Endothelial cell of umbilical vein (primary cell): Measurements from ENCODE around the gene TMEM222. TPM values are rescaled to one million over a fixed set of nuclear protein-coding genes. Genes with fewer than 3 reads are reported as not detected.

ENCODE experiments used
- BruUV-seq: library from RNA; stranded (reverse); fragments of 400-500 nt; replicated peaks from 2 replicates; lab custom pipeline; 2021; lab: Mats Ljungman, UMichigan
- CTCF ChIA-PET: fragments of 300-600, 350-600 bp; sonication (Branson Sonifier 250); formaldehyde crosslinking; loops from one replicate; lab custom pipeline; 2021; ENCODE audit warnings: antibody characterized with exemption, inconsistent platforms; lab: Charles Lee
- POLR2A ChIA-PET: fragments of 300-600, 350-600 bp; sonication (Branson Sonifier 250); formaldehyde crosslinking; loops from one replicate; lab custom pipeline; 2021; ENCODE audit warnings: antibody characterized with exemption, inconsistent platforms; lab: Charles Lee
- DNase-seq: peaks from one replicate; pipeline ENCODE4 v3.0.0-alpha.2; 2011; ENCODE audit warnings: low read depth, low spot score
- FAIRE-seq: peaks from 2 replicates; lab custom pipeline; 2011; peaks lifted over from hg19 to GRCh38; lab: Jason Lieb, UNC
- H2AFZ ChIP-seq: 2 replicates; pipeline ENCODE4 v1.6.0; 2012; ENCODE audit warnings: low read depth, low read length, control low read depth, inconsistent platforms
- H3K27ac ChIP-seq: 2 replicates; pipeline ENCODE4 v1.5.1; 2011; ENCODE audit warnings: low read depth, mild to moderate bottlenecking, control low read depth, low read length, moderate library complexity; ENCODE audit not compliant: insufficient read depth
- H3K27me3 ChIP-seq, 2 experiments: 2 replicates each; pipeline versions ENCODE4 v1.6.0 to v1.6.1; 2011; ENCODE audit warnings: low read length in 2 of 2, mixed read lengths in 1 of 2; ENCODE audit not compliant: control insufficient read depth in 2 of 2, insufficient read depth in 2 of 2
- H3K36me3 ChIP-seq, 2 experiments: 2 replicates in 1 of 2; 3 replicates in 1 of 2; pipeline ENCODE4 v1.5.1; 2011; ENCODE audit warnings: low read length in 2 of 2, mild to moderate bottlenecking in 1 of 2, moderate library complexity in 1 of 2; ENCODE audit not compliant: control insufficient read depth in 2 of 2, insufficient read depth in 2 of 2; ENCODE audit errors: extremely low read depth in 1 of 2
- H3K4me1 ChIP-seq: 3 replicates; pipeline ENCODE4 v1.5.1; 2011; ENCODE audit warnings: mild to moderate bottlenecking, low read length; ENCODE audit not compliant: control insufficient read depth, insufficient read depth; ENCODE audit errors: extremely low read depth
- H3K4me2 ChIP-seq: 2 replicates; pipeline ENCODE4 v1.6.1; 2011; ENCODE audit warnings: low read length, control low read depth, mixed read lengths; ENCODE audit not compliant: insufficient read depth
- H3K4me3 ChIP-seq, 3 experiments: fragments of 200-600 bp in 1 of 3; sonication (generic), shearing (Covaris generic) in 1 of 3; replicated peaks in 1 of 3; 2 replicates each; pipeline ENCODE4 v1.5.1; 2011 to 2016; ENCODE audit warnings: control low read depth in 3 of 3, low read length in 3 of 3, mild to moderate bottlenecking in 2 of 3, inconsistent platforms in 1 of 3, low read depth in 1 of 3, moderate library complexity in 1 of 3; ENCODE audit not compliant: insufficient read depth in 1 of 3
- H3K79me2 ChIP-seq: 2 replicates; pipeline ENCODE4 v1.6.0; 2012; ENCODE audit warnings: low read length, inconsistent platforms; ENCODE audit not compliant: control insufficient read depth, insufficient read depth
- H3K9ac ChIP-seq: replicated peaks from 2 replicates; pipeline ENCODE3; 2011; ENCODE audit warnings: low read length, control low read depth; ENCODE audit not compliant: insufficient read depth; ENCODE audit errors: extremely low read depth
- H3K9me1 ChIP-seq: replicated peaks from 3 replicates; pipeline ENCODE4 v1.6.0; 2011; ENCODE audit warnings: mild to moderate bottlenecking, low read length; ENCODE audit not compliant: control insufficient read depth, insufficient read depth; ENCODE audit errors: extremely low read depth
- H3K9me3 ChIP-seq: replicated peaks from 2 replicates; pipeline ENCODE4 v1.5.1; 2012; ENCODE audit warnings: low read length, inconsistent platforms; ENCODE audit not compliant: control insufficient read depth, insufficient read depth
- H4K20me1 ChIP-seq: replicated peaks from 2 replicates; pipeline ENCODE3; 2011; ENCODE audit warnings: mild to moderate bottlenecking, low read length; ENCODE audit not compliant: control insufficient read depth, insufficient read depth; ENCODE audit errors: extremely low read depth
- EZH2 ChIP-seq: IDR thresholded peaks from 2 replicates; pipeline ENCODE4 v1.6.1; 2012; ENCODE audit warnings: borderline replicate concordance, low read depth, mild to moderate bottlenecking, moderate library complexity, low read length, inconsistent platforms; ENCODE audit not compliant: severe bottlenecking
- FOS ChIP-seq: IDR thresholded peaks from 2 replicates; pipeline ENCODE4 v1.6.1; 2011; ENCODE audit warnings: mild to moderate bottlenecking, low read length, moderate library complexity, borderline replicate concordance; ENCODE audit not compliant: insufficient read depth
- GATA2 ChIP-seq: IDR thresholded peaks from 2 replicates; pipeline ENCODE4 v1.7.0; 2011; ENCODE audit warnings: low read depth, mild to moderate bottlenecking, moderate library complexity, mixed read lengths, low read length; ENCODE audit not compliant: insufficient read length, insufficient read depth
- JUN ChIP-seq: IDR thresholded peaks from 2 replicates; pipeline ENCODE4 v1.6.1; 2011; ENCODE audit warnings: borderline replicate concordance, low read depth; ENCODE audit not compliant: insufficient read length, insufficient read depth
- MYC ChIP-seq: IDR thresholded peaks from one replicate; pipeline ENCODE4 v1.6.1; 2011; ENCODE audit warnings: mild to moderate bottlenecking, low read depth, low read length
- POLR2A ChIP-seq: IDR thresholded peaks from 2 replicates; pipeline ENCODE4 v1.6.1; 2012; ENCODE audit warnings: low read depth, mild to moderate bottlenecking, control low read depth, low read length
- POLR2AphosphoS5 ChIP-seq: IDR thresholded peaks from 2 replicates; pipeline ENCODE4 v1.6.1; 2012; ENCODE audit warnings: low read depth, mild to moderate bottlenecking, control low read depth, low read length, moderate library complexity; ENCODE audit not compliant: insufficient read depth
- dilution Hi-C: fragments of 300-500 bp; cut with MboI; formaldehyde crosslinking; loops from one replicate; pipeline ENCODE4 v1.15.0; 2019; ENCODE audit warnings: low sequenced_read_pairs; ENCODE audit not compliant: extremely low pct_ligation_motif_present
- intact Hi-C: fragments of 100-400 bp; cut with micrococcal nuclease; formaldehyde crosslinking; loops from one replicate; pipeline ENCODE4 v1.10.0; 2022
- polyA plus RNA-seq, 4 experiments: library from polyadenylated mRNA; depleted of rRNA in 3 of 4; stranded (reverse) in 3 of 4; unstranded in 1 of 4; fragments of >200 nt; gene quantifications; 2 replicates each; pipeline versions ENCODE4 v1.2.1 to v1.2.3, GENCODE V29; 2011 to 2012; ENCODE audit warnings: missing spikeins in 1 of 4
- total RNA-seq: library from RNA; stranded (reverse); gene quantifications from 2 replicates; pipeline ENCODE4 v1.2.3, GENCODE V29; 2021
- TF ChIP-seq, protein P1 (sequence below): IDR thresholded peaks from 2 replicates; pipeline ENCODE4 v1.6.1; 2011; ENCODE audit not compliant: insufficient read depth, insufficient read length
- TF ChIP-seq, protein P2 (sequence below), 2 donors: IDR thresholded peaks; 1 replicate in 1 of 2; 2 replicates in 1 of 2; pipeline ENCODE4 v1.5.1; 2011; ENCODE audit warnings: low read length in 2 of 2, mild to moderate bottlenecking in 2 of 2, moderate library complexity in 2 of 2, control low read depth in 1 of 2, inconsistent platforms in 1 of 2, low read depth in 1 of 2; ENCODE audit not compliant: insufficient read depth in 1 of 2; ENCODE audit errors: extremely low read depth in 1 of 2

TMEM222 gene
- total and polyA plus RNA-seq, 2 donors (not counting 3 experiments of a cell fraction or from before 2014, with no cell fraction given) = 45.8 to 76.1 TPM

DNA sequence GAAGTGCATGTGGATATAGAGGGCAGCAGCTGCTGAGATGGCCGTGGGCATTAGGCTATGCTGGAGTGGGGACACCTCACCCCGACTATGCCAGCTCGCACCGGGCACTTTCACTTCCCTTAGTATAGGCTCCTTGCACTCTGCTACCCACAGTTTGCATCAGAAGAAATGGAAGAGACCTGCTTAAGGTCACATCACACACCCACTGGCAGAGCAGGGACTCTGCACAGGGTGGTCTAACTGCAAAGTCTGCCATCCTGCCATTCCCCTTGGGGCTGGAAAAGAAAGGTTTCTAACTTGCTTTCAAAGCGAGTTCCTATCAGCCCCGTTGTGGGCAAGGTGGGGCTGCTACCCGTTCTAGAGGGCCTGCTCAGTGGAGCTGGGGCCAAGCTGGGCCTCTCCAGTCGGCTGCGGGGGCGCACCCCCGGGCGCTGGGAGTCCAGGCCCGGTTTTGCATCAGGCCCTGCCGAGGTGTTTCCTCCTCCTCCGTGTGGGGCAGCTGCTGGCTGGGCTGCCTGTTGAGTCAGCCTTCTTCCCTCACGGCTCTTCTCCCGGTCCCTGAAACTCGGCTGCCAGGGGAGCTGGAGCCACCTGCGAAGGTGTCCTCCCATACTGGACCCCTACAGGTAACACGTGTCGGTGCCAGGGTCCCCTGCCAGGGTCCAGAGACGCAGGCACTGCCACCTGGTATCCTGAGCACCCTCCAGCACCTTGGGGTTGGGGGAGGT is 19.7 kb downstream of the TMEM222 start, which contains the start of gene SYTL1:
TSS of gene SYTL1 (plus strand) at position 498 of the 728 bp plus-strand sequence. CDS start 3,313 bp downstream, outside the sequence.
- Histone ChIP-seq H3K4me3 (no peak within 1 kb of the TSS), H3K9me1 (no peaks in the 10 kb centered on the region), H3K9ac (no peak within 1 kb of the TSS), H3K27me3 (no peaks in the 10 kb centered on the region), H3K27ac (no peak within 1 kb of the TSS), H3K4me2 (no peak within 1 kb of the TSS), H3K79me2 (no peaks in the 10 kb centered on the region), H2AFZ (no peak within 1 kb of the TSS), H3K36me3 (peaks cover 0 to under 1% of the 10 kb centered on the region in 2 experiments), H3K4me1 (no peaks in the 10 kb centered on the region), H3K9me3 (no peaks in the 10 kb centered on the region), H4K20me1 (no peaks in the 10 kb centered on the region)
- BruUV-seq = no TSS peak
- FAIRE-seq (no peak), DNase-seq (no peak)
- dilution Hi-C loops (no loop called here), intact Hi-C loops (no loop called here)
- TF ChIP-seq EZH2 (no peak), GATA2 (no peak)
- CTCF ChIA-PET = interaction anchor here (0.9 to 2.4 kb wide), 4 partner anchors 9 to 46 kb away, joined by 3 to 13 read pairs (median 4); no protein-coding TSS in a partner anchor
- POLR2A ChIA-PET = no interaction called here

DNA sequence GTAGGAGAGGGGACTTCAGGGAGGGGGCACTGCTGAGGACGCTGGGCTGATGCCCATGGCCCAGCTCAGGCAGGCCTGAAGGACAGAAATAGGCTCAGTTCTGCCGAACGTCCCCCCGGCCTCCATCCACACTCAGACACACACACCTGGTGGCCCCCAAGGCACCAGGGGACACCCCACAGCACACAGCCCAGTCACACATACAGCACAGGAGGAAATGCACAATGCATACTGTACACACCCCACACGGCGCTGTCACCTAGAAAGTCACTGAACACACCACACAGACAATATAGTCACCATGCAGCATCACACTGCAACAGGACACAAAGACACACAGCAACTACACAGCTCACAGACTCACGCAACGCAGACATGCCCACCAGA is 20.4 kb downstream of the TMEM222 start:
- ChIA-PET POLR2A (no interaction called here), CTCF (interaction anchor here (0.9 to 2.4 kb wide), 3 partner anchors 10 to 45 kb away, joined by 3 to 13 read pairs (median 3); no protein-coding TSS in a partner anchor)
- no peaks in the 10 kb centered on the region for H3K79me2 ChIP-seq
- TF ChIP-seq JUN = no peak
- TF ChIP-seq, protein P1, sequence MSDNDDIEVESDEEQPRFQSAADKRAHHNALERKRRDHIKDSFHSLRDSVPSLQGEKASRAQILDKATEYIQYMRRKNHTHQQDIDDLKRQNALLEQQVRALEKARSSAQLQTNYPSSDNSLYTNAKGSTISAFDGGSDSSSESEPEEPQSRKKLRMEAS = no peak
- TF ChIP-seq GATA2 = no peak
- TF ChIP-seq MYC = no peak
- no peak for TF ChIP-seq FOS
- TF ChIP-seq POLR2AphosphoS5 = no peak
- TF ChIP-seq, protein P2, sequence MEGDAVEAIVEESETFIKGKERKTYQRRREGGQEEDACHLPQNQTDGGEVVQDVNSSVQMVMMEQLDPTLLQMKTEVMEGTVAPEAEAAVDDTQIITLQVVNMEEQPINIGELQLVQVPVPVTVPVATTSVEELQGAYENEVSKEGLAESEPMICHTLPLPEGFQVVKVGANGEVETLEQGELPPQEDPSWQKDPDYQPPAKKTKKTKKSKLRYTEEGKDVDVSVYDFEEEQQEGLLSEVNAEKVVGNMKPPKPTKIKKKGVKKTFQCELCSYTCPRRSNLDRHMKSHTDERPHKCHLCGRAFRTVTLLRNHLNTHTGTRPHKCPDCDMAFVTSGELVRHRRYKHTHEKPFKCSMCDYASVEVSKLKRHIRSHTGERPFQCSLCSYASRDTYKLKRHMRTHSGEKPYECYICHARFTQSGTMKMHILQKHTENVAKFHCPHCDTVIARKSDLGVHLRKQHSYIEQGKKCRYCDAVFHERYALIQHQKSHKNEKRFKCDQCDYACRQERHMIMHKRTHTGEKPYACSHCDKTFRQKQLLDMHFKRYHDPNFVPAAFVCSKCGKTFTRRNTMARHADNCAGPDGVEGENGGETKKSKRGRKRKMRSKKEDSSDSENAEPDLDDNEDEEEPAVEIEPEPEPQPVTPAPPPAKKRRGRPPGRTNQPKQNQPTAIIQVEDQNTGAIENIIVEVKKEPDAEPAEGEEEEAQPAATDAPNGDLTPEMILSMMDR (IDR thresholded peaks at IDR 0.05; ENCODE audit: extremely low read depth in 1 of 2, insufficient read depth in 1 of 2, low read depth in 1 of 2, low read length in 2 of 2) = no peak
- no peak for TF ChIP-seq POLR2A
- TF ChIP-seq EZH2 = no peak
- dilution Hi-C loops = no loop called here
- H2AFZ ChIP-seq = no peak overlapping the region
- intact Hi-C loops = no loop called here
- H3K9me3 ChIP-seq = no peaks in the 10 kb centered on the region
- BruUV-seq = no TSS peak
- H4K20me1 ChIP-seq = no peaks in the 10 kb centered on the region
- no peaks in the 10 kb centered on the region for H3K36me3 ChIP-seq
- FAIRE-seq = no peak
- H3K4me3 ChIP-seq = no peak overlapping the region
- H3K27me3 ChIP-seq = no peaks in the 10 kb centered on the region
- no peak for DNase-seq
- no peak overlapping the region for H3K9ac ChIP-seq
- no peak overlapping the region for H3K27ac ChIP-seq
- no peak overlapping the region for H3K4me2 ChIP-seq
- H3K4me1 ChIP-seq = no peaks in the 10 kb centered on the region
- no peaks in the 10 kb centered on the region for H3K9me1 ChIP-seq
